WERI-Rb-1 (cell line): Measurements from ENCODE around the gene PCNX1.
"Not testable (repeated sequence)": the region's sequence is repeated elsewhere in the genome, so short reads cannot be mapped to it uniquely, and the experiment has no call there.

Experiments used
- DNase-seq: peaks from one replicate; pipeline ENCODE4 v3.0.0-alpha.2; 2020
- H3K27ac ChIP-seq: fragments of 250-450 bp; sonication (Bioruptor Pico); 2 replicates; pipeline ENCODE4 v1.5.1; 2020; ENCODE audit warnings: mild to moderate bottlenecking, moderate library complexity
- H3K27me3 ChIP-seq: fragments of 250-450 bp; sonication (Bioruptor Pico); 2 replicates; pipeline ENCODE4 v1.5.1; 2021; ENCODE audit warnings: mild to moderate bottlenecking, low read depth, moderate library complexity; ENCODE audit not compliant: insufficient read depth, severe bottlenecking
- H3K36me3 ChIP-seq: fragments of 250-450 bp; sonication (Bioruptor Pico); 2 replicates; pipeline ENCODE4 v1.5.1; 2020; ENCODE audit warnings: mild to moderate bottlenecking, moderate library complexity
- H3K4me3 ChIP-seq: 2 replicates; pipeline ENCODE4 v1.5.1; 2011; ENCODE audit warnings: low read depth, mild to moderate bottlenecking, control low read depth, low read length
- H3K9me3 ChIP-seq: fragments of 250-450 bp; sonication (Bioruptor Pico); 2 replicates; pipeline ENCODE4 v1.5.1; 2021; ENCODE audit warnings: mild to moderate bottlenecking, moderate library complexity; ENCODE audit not compliant: severe bottlenecking
- CTCF ChIP-seq: IDR thresholded peaks from 2 replicates; pipeline ENCODE4 v1.5.1; 2011; ENCODE audit warnings: low read depth, mild to moderate bottlenecking, control low read depth, inconsistent platforms, low read length

The PCNX1 gene

GRCh38 chr14:71062581-71063303, 155.5 kb downstream of the PCNX1 start:
- no peak for DNase-seq
- no peaks in the 10 kb centered on the region for H3K27me3 ChIP-seq
- H3K36me3 ChIP-seq, result peaks cover 44% of the 10 kb centered on the region
- no peak overlapping the region for H3K4me3 ChIP-seq
- H3K27ac ChIP-seq, result no peak overlapping the region
- TF ChIP-seq CTCF, result no peak
- peaks cover 3% of the 10 kb centered on the region for H3K9me3 ChIP-seq

DNA sequence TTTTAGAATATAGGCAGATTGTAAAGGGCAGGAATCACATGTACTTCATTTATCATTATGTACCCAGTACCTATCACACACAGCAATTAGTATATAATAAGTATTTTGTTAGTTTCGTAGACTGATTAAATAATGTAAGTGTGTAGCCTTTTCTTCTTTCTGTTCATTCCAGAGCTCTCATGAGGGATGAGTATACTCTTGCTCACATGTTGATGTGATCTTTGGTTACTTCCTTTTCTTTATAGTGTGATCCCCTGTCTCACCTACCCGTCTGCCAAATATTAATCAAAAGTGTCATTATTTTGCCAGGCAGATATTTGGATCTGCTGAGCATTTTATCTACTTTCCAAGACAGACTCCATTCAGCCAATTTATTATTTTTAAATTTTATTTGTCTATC, 156.1 kb downstream of the PCNX1 start:
- no peak overlapping the region for H3K27ac ChIP-seq
- TF ChIP-seq CTCF, result no peak
- no peak for DNase-seq
- peaks cover 39% of the 10 kb centered on the region for H3K36me3 ChIP-seq
- H3K27me3 ChIP-seq, result no peaks in the 10 kb centered on the region
- H3K4me3 ChIP-seq, result no peak overlapping the region
- H3K9me3 ChIP-seq, result peaks cover 3% of the 10 kb centered on the region

DNA sequence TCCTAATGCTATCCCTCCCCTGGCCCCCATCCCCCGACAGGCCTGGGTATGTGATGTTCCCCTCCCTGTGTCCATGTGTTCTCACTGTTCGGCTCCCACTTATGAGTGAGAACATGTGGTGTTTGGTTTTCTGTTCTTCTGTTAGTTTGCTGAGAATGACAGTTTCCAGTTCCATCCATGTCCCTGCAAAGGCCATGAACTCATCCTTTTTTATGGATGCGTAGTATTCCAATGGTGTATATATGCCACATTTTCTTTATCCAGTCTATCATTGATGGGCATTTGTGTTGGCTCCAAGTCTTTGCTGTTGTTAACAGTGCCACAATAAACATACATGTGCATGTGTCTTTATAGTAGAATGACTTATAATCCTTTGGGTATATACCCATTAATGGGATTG, 157.5 kb downstream of the PCNX1 start:
- not testable (repeated sequence) for H3K27ac ChIP-seq, DNase-seq, H3K27me3 ChIP-seq, H3K4me3 ChIP-seq, H3K9me3 ChIP-seq
- peaks cover 38% of the 10 kb centered on the region for H3K36me3 ChIP-seq

DNA sequence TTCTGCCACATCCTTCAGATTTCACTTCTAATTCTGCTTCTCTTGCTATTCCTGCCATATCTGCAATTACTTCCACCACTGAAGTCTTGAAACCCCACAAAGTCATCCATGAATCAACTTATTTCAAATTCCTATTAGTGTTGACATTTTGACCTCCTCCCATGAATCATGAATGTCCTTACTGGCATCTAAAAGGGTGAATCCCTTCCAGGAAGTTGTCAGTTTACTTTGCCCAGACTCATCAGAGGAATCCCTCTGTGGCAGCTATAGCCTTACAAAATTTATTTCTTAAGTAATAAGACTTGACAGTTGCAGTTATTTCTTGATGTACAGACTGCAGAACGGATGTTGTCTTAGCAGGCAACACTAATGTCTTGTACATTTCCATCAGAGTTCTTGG, 162.9 kb downstream of the PCNX1 start:
- DNase-seq, result no peak
- Histone ChIP-seq H3K4me3 (no peak overlapping the region), H3K27me3 (no peaks in the 10 kb centered on the region), H3K9me3 (peaks cover 1% of the 10 kb centered on the region), H3K27ac (no peak overlapping the region), H3K36me3 (peaks cover 23% of the 10 kb centered on the region)
- TF ChIP-seq CTCF, result no peak

DNA sequence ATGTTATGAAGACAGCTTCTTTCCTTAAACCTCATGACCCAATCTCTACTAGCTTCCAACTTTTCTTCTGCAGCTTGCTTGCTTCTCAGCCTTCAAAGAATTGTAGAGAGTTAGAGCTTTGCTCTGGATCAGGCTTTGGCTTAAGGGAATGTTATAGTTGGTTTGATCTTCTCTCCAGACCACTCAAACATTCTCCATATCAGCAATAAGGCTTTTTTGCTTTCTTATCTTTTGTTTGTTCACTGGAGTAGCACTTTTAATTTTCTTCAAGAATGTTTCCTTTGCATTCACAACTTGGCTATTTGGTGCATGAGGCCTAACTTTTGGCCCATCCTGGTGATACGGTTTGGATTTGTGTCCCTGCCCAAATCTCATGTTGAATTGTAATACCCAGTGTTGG, 163.8 kb downstream of the PCNX1 start:
- Histone ChIP-seq H3K27me3 (no peaks in the 10 kb centered on the region), H3K9me3 (no peaks in the 10 kb centered on the region), H3K36me3 (peaks cover 28% of the 10 kb centered on the region), H3K4me3 (no peak overlapping the region), H3K27ac (no peak overlapping the region)
- no peak for TF ChIP-seq CTCF
- no peak for DNase-seq

DNA sequence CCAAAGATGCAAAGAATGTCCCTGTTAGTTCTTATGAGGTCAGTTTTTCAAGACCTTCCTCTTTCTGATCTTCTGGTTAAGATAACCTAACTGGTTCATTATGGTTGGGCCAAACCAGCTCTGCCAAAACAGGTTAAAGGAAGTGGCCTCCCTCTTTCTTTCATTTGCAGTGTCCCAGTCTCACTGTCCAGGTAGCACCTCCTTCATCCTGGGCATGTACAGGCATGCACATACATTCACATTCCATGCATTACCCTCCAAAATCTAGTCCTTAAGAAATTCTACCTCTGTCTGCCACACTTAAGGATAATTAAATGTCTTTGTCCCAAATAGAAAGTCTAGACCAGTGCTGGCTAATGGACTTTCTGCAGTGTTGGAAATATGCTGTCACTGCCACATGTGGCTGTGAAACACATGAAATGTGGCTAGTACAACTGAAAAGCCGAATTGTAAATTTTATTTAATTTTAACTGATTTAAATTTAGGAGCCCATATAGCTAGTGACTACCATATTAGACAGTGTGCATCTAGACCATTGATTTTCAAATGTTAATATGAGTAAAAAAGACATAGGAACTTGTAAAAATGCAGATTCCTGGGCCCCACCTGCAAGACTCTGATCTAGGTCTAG, 169.3 kb downstream of the PCNX1 start:
- peaks cover 50% of the 10 kb centered on the region for H3K36me3 ChIP-seq
- H3K9me3 ChIP-seq, result peaks cover 6% of the 10 kb centered on the region
- no peak overlapping the region for H3K4me3 ChIP-seq
- no peak for DNase-seq
- H3K27me3 ChIP-seq, result no peaks in the 10 kb centered on the region
- TF ChIP-seq CTCF, result no peak
- no peak overlapping the region for H3K27ac ChIP-seq
